K562 (cell line): ENCODE data around the gene KLHL41. TPM values are rescaled to one million over a fixed set of nuclear protein-coding genes. Genes with fewer than 3 reads are reported as not detected.

ENCODE experiments used
- BMI1 ChIP-seq: fragments of 150-350 bp; IDR thresholded peaks from 2 replicates; pipeline ENCODE4 v1.6.1; 2014; ENCODE audit warnings: low read length
- CBFA2T2 ChIP-seq: fragments of 450-650 bp; conservative IDR thresholded peaks from 2 replicates; pipeline ENCODE4 v1.6.1; 2017; ENCODE audit warnings: mild to moderate bottlenecking
- CHD4 ChIP-seq: fragments of 200-600 bp; sonication (generic); IDR thresholded peaks from 3 replicates; pipeline ENCODE4 v1.6.1; 2012; ENCODE audit warnings: low read depth, mild to moderate bottlenecking, mixed read lengths, low read length, inconsistent platforms; ENCODE audit not compliant: insufficient read depth, insufficient replicate concordance, poor library complexity, severe bottlenecking
- DDX20 ChIP-seq: fragments of 450-650 bp; IDR thresholded peaks from 2 replicates; pipeline ENCODE4 v1.6.1; 2016; ENCODE audit warnings: missing genetic modification characterization, low read depth, mild to moderate bottlenecking, missing compliant biosample characterization, moderate library complexity
- ETS2 ChIP-seq: IDR thresholded peaks from 2 replicates; pipeline ENCODE4 v1.6.1; 2016; ENCODE audit warnings: borderline replicate concordance, missing genetic modification characterization, mild to moderate bottlenecking, moderate library complexity, missing compliant biosample characterization; ENCODE audit not compliant: poor library complexity, severe bottlenecking
- FOXP4 ChIP-seq: sonication (generic); formaldehyde crosslinking; IDR thresholded peaks from 2 replicates; pipeline ENCODE4 v1.8.0; 2022; ENCODE audit warnings: mild to moderate bottlenecking, missing genetic modification reagents, borderline replicate concordance
- GATAD2A ChIP-seq: fragments of 450-650 bp; IDR thresholded peaks from 2 replicates; pipeline ENCODE4 v1.6.1; 2017
- HNRNPH1 ChIP-seq: fragments of 200-400 bp; formaldehyde crosslinking; optimal IDR thresholded peaks from 2 replicates; pipeline ENCODE3; 2017; ENCODE audit warnings: low read depth, mild to moderate bottlenecking, low read length, moderate library complexity
- KDM4B ChIP-seq, 2 experiments: fragments of 450-650 bp in 1 of 2; sonication (generic) in 1 of 2; IDR thresholded peaks; 2 replicates each; pipeline ENCODE4 v1.6.1; 2016 to 2017; ENCODE audit warnings: borderline replicate concordance in 2 of 2, antibody characterized with exemption in 1 of 2, low read depth in 1 of 2, mild to moderate bottlenecking in 1 of 2
- KDM5B ChIP-seq: fragments of 200-600 bp; sonication (generic); IDR thresholded peaks from 2 replicates; pipeline ENCODE4 v1.6.1; 2012; ENCODE audit warnings: low read depth, mild to moderate bottlenecking, moderate library complexity, low read length, control low read depth, inconsistent platforms; ENCODE audit not compliant: insufficient replicate concordance
- MAFG ChIP-seq: fragments of 450-650 bp; conservative IDR thresholded peaks from 2 replicates; pipeline ENCODE4 v1.6.1; 2016; ENCODE audit warnings: missing genetic modification characterization, missing compliant biosample characterization
- NR2C1 ChIP-seq, 2 experiments: fragments of 450-650 bp; IDR thresholded peaks; 2 replicates each; pipeline ENCODE4 v1.6.1; 2017; ENCODE audit warnings: mild to moderate bottlenecking in 2 of 2, antibody characterized with exemption in 1 of 2, inconsistent platforms in 1 of 2, missing compliant biosample characterization in 1 of 2, missing genetic modification characterization in 1 of 2
- PRPF4 ChIP-seq: fragments of 200-400 bp; formaldehyde crosslinking; IDR thresholded peaks from one replicate; pipeline ENCODE4 v1.6.1; 2017; ENCODE audit warnings: low read length, low read depth, mild to moderate bottlenecking; ENCODE audit not compliant: insufficient read depth, poor library complexity, severe bottlenecking
- RFX7 ChIP-seq: fragments of 250-450 bp; sonication (Bioruptor Pico); IDR thresholded peaks from 2 replicates; pipeline ENCODE4 v1.5.1; 2021; ENCODE audit warnings: mild to moderate bottlenecking
- SIX5 ChIP-seq, 2 experiments: IDR thresholded peaks; 2 replicates each; pipeline ENCODE4 v1.6.1; 2011; ENCODE audit warnings: low read length in 2 of 2, borderline replicate concordance in 1 of 2, low read depth in 1 of 2, mild to moderate bottlenecking in 1 of 2, moderate library complexity in 1 of 2; ENCODE audit not compliant: insufficient read depth in 1 of 2
- SNIP1 ChIP-seq: fragments of 450-650 bp; IDR thresholded peaks from 2 replicates; pipeline ENCODE4 v1.7.1; 2017; ENCODE audit warnings: low read depth, mild to moderate bottlenecking
- SREBF1 ChIP-seq: fragments of 150-350 bp; IDR thresholded peaks from 2 replicates; pipeline ENCODE4 v1.6.1; 2014; ENCODE audit warnings: antibody characterized with exemption, low read depth, low read length, borderline replicate concordance
- ZKSCAN1 ChIP-seq: fragments of 150-350 bp; IDR thresholded peaks from 2 replicates; pipeline ENCODE4 v1.6.1; 2016; ENCODE audit warnings: low read depth, low read length
- ZNF124 ChIP-seq: sonication (generic); formaldehyde crosslinking; IDR thresholded peaks from 2 replicates; pipeline ENCODE4 v1.8.1; 2022; ENCODE audit warnings: missing genetic modification reagents
- ZNF23 ChIP-seq: fragments of 250-450 bp; sonication (Bioruptor Pico); IDR thresholded peaks from 2 replicates; pipeline ENCODE4 v1.4.0; 2020; ENCODE audit warnings: mild to moderate bottlenecking
- ZNF232 ChIP-seq: sonication (generic); formaldehyde crosslinking; IDR thresholded peaks from 2 replicates; pipeline ENCODE4 v1.8.0; 2022; ENCODE audit warnings: mild to moderate bottlenecking, missing genetic modification reagents
- ZNF551 ChIP-seq: fragments of 250-450 bp; sonication (Bioruptor Pico); IDR thresholded peaks from 2 replicates; pipeline ENCODE4 v1.5.0; 2021; ENCODE audit warnings: mild to moderate bottlenecking, moderate library complexity
- ZNF696 ChIP-seq: fragments of 250-450 bp; sonication (Bioruptor Pico); conservative IDR thresholded peaks from 2 replicates; pipeline ENCODE4 v1.4.0; 2020; ENCODE audit warnings: mild to moderate bottlenecking, moderate library complexity
- polyA plus RNA-seq, 8 experiments: library from polyadenylated mRNA; depleted of rRNA in 4 of 8; stranded (reverse) in 5 of 8; unstranded in 3 of 8; fragments of >200 nt; fragmentation: Nextera tagmentation in 2 of 8; fragmentation: Illumina TruSeq in 1 of 8; extraction: Ambion mirVana in 2 of 8; extraction: Trizol in 1 of 8; gene quantifications; 2 replicates each; pipeline versions ENCODE4 v1.2.1 to v1.2.3, GENCODE V29; 2011 to 2014; ENCODE audit warnings: inconsistent platforms in 1 of 8, missing spikeins in 1 of 8
- total RNA-seq, 7 experiments: library from RNA; depleted of rRNA in 6 of 7; stranded (reverse); fragments of >200 nt in 6 of 7; fragmentation: Illumina TruSeq in 2 of 7; extraction: Trizol in 2 of 7; gene quantifications; 2 replicates each; pipeline versions ENCODE4 v1.2.1 to v1.2.3, GENCODE V29; 2011 to 2021; ENCODE audit warnings: low replicate concordance in 1 of 7
- TF ChIP-seq, protein P1 (sequence below): IDR thresholded peaks from 2 replicates; pipeline ENCODE4 v1.6.1; 2011; ENCODE audit warnings: borderline replicate concordance, low read depth, mild to moderate bottlenecking, moderate library complexity, low read length; ENCODE audit not compliant: insufficient read depth, poor library complexity, severe bottlenecking

Gene KLHL41
- total and polyA plus RNA-seq, 9 of the 15 experiments (the other 6 are each of a cell fraction or from before 2014, with no cell fraction given), result 0.05 to 1.5 (median 0.09) TPM

GRCh38 chr2:169479257-169480078 is 30.0 kb upstream of the KLHL41 start, which contains the start of gene BBS5 (continued):
- TF ChIP-seq RFX7 (CRISPR knock-in tag), result no peak
- TF ChIP-seq, protein P1, sequence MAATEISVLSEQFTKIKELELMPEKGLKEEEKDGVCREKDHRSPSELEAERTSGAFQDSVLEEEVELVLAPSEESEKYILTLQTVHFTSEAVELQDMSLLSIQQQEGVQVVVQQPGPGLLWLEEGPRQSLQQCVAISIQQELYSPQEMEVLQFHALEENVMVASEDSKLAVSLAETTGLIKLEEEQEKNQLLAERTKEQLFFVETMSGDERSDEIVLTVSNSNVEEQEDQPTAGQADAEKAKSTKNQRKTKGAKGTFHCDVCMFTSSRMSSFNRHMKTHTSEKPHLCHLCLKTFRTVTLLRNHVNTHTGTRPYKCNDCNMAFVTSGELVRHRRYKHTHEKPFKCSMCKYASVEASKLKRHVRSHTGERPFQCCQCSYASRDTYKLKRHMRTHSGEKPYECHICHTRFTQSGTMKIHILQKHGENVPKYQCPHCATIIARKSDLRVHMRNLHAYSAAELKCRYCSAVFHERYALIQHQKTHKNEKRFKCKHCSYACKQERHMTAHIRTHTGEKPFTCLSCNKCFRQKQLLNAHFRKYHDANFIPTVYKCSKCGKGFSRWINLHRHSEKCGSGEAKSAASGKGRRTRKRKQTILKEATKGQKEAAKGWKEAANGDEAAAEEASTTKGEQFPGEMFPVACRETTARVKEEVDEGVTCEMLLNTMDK, result peak; percentile 87
- TF ChIP-seq ZNF23 (CRISPR knock-in tag), result no peak
- TF ChIP-seq CBFA2T2, result no peak
- TF ChIP-seq KDM4B (IDR thresholded peaks at IDR 0.05; ENCODE audit: borderline replicate concordance in 2 of 2, low read depth in 1 of 2), result no peak
- TF ChIP-seq KDM5B, result peak; percentile 85
- peak; percentile 86 for TF ChIP-seq GATAD2A
- TF ChIP-seq MAFG (tag), result no peak
- 0 out of 2 replicates have a peak, but pooled peaks have one; percentile 38 for TF ChIP-seq ZNF232 (CRISPR knock-in tag)
- no peak for TF ChIP-seq PRPF4
- TF ChIP-seq ZNF124 (CRISPR knock-in tag), result no peak
- no peak for TF ChIP-seq CHD4
- TF ChIP-seq ZKSCAN1, result peak; percentile 60; the same call in 1 of the 2 replicates
- TF ChIP-seq ETS2 (tag), result no peak
- TF ChIP-seq SNIP1, result no peak
- no peak for TF ChIP-seq HNRNPH1
- peak; percentile 69 for TF ChIP-seq FOXP4 (CRISPR knock-in tag)
- TF ChIP-seq SIX5 (IDR thresholded peaks at IDR 0.05; ENCODE audit: borderline replicate concordance in 1 of 2, insufficient read depth in 1 of 2, low read depth in 1 of 2, low read length in 2 of 2), result no peak
- no peak for TF ChIP-seq NR2C1 (IDR thresholded peaks at IDR 0.05)
- TF ChIP-seq NR2C1 (tag; IDR thresholded peaks at IDR 0.05), result no peak
- TF ChIP-seq BMI1, result peak; percentile 59; the same call in 1 of the 2 replicates
- TF ChIP-seq ZNF551 (CRISPR knock-in tag), result no peak
- no peak for TF ChIP-seq DDX20 (tag)
- TF ChIP-seq ZNF696 (CRISPR knock-in tag), result no peak
- TF ChIP-seq SREBF1, result peak; percentile 29; the same call in 1 of the 2 replicates
